Prostate gland (tissue), 2 donors: ENCODE measurements around the gene CARS1. TPM values are rescaled to one million over a fixed set of nuclear protein-coding genes. Genes with fewer than 3 reads are reported as not detected.

Experiments used
- DNase-seq: peaks from one replicate; pipeline ENCODE4 v3.0.0-alpha.2; 2019; ENCODE audit warnings: low spot score
- H3K27ac ChIP-seq, 2 donors: fragments of 200-600 bp; sonication (generic); 2 replicates each; pipeline ENCODE4 v1.5.1; 2017 to 2019
- H3K27me3 ChIP-seq: fragments of 200-600 bp; sonication (generic); replicated peaks from 2 replicates; pipeline ENCODE4 v1.5.1; 2019; ENCODE audit not compliant: insufficient read depth
- H3K36me3 ChIP-seq, 2 donors: fragments of 200-600 bp; sonication (generic); 1 replicate in 1 of 2; 2 replicates in 1 of 2; pipeline versions ENCODE4 v1.5.1 to v1.8.1; 2017 to 2019
- H3K4me1 ChIP-seq: fragments of 200-600 bp; sonication (generic); replicated peaks from 2 replicates; pipeline ENCODE4 v1.5.1; 2019
- H3K4me3 ChIP-seq, 2 donors: fragments of 200-600 bp; sonication (generic); 2 replicates each; pipeline ENCODE4 v1.5.1; 2017 to 2019
- H3K9me3 ChIP-seq: fragments of 200-600 bp; sonication (generic); 2 replicates; pipeline ENCODE4 v1.5.1; 2017
- CTCF ChIP-seq, 4 experiments: fragments of 200-600 bp in 2 of 4; fragments of 450-650 bp in 2 of 4; sonication (generic) in 2 of 4; IDR thresholded peaks; 1 replicate in 3 of 4; 2 replicates in 1 of 4; pipeline ENCODE4 v1.5.1; 2016 to 2019; ENCODE audit warnings: antibody characterized with exemption in 4 of 4, mild to moderate bottlenecking in 2 of 4, moderate library complexity in 2 of 4
- POLR2A ChIP-seq: fragments of 450-650 bp; IDR thresholded peaks from one replicate; pipeline ENCODE4 v1.6.1; 2016; ENCODE audit warnings: antibody characterized with exemption, mild to moderate bottlenecking
- POLR2AphosphoS5 ChIP-seq: sonication (generic); formaldehyde crosslinking; IDR thresholded peaks from one replicate; pipeline ENCODE4 v1.6.1; 2017; ENCODE audit warnings: antibody characterized with exemption
- WGBS: methylation state at CpG from one replicate; pipeline ENCODE4 v1.1.5; 2018; 5-methylcytosine and 5-hydroxymethylcytosine counted together
- intact Hi-C: fragments of 100-400 bp; cut with DNase I; formaldehyde crosslinking; loops from one replicate; pipeline ENCODE4 v1.14.2; 2022
- total RNA-seq, 2 donors: library from RNA; depleted of rRNA; stranded (reverse); fragments of >200 nt; gene quantifications; one replicate each; pipeline ENCODE4 v1.1.0, GENCODE V29; 2016

Gene CARS1
- total RNA-seq, 2 donors from 2014 or later, result 25.6 to 28.9 TPM

GRCh38 chr11:3037945-3038271 lies 19.3 kb downstream of the CARS1 start:
- no peak overlapping the region for H3K4me3 ChIP-seq
- DNase-seq, result no peak
- 89% methylated on average over 12 of the region's 12 CpGs for WGBS
- intact Hi-C loops, result loop anchor here (5.0 kb wide), 1 partner anchor 179 kb away; the partner anchor contains the start of gene MRGPRG
- TF ChIP-seq POLR2A (no peak), CTCF (IDR thresholded peaks at IDR 0.05) (no peak), POLR2AphosphoS5 (no peak)
- no peaks in the 10 kb centered on the region for H3K9me3 ChIP-seq
- H3K36me3 ChIP-seq, result peaks cover 0 to 9% of the 10 kb centered on the region in 2 donors
- H3K4me1 ChIP-seq, result no peaks in the 10 kb centered on the region
- H3K27ac ChIP-seq, result no peak overlapping the region
- no peaks in the 10 kb centered on the region for H3K27me3 ChIP-seq

DNA sequence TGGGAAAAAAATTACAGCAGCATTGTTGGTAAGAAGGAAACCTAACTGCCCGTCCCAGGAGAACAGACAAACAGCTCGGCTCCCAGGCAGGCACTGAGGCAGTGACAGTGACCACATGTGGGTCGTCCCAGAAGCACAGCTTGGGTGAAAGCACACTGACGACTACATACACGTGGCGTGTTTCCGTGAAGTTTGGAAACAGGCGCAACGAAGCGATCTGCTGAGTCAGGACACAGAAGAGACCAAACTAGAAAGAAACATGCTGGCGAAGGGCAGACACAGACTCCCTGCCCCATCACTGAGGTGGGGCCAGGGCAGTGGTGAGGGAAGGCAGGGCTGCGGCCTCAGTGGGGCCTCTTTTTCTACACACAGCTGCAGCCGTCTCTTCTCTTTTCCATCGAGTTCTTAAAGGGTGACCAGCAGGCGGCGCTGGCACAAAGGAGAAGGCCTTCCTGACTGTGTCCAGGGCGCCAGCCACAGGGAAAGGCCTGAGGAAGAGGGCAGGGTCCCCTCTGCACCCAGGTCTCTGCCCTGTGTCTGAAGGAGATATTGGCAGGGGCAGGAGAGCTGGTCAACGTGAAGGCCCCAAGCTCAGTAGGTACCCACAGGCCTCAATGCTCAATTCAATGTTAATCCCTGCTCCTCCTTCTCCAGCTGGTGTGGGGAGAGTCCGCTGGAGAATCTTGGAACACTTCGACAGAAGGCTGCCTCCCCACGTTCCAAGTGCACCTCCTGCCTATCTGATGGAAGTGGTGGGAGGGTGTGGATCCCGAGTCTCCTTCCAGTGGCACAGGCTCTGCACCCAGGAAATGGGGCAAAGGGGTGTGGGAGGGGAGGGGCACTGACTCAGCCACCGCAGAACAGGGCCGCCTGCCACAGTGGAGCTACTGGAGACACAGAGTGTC lies 19.9 kb downstream of the CARS1 start:
- WGBS, result 54% methylated on average over 24 of the region's 24 CpGs
- Histone ChIP-seq H3K9me3 (no peaks in the 10 kb centered on the region), H3K4me1 (no peaks in the 10 kb centered on the region), H3K27me3 (no peaks in the 10 kb centered on the region), H3K27ac (no peak overlapping the region), H3K4me3 (no peak overlapping the region), H3K36me3 (peaks cover 0 to 9% of the 10 kb centered on the region in 2 donors)
- intact Hi-C loops, result loop anchor here (5.0 kb wide), 1 partner anchor 180 kb away; the partner anchor contains the start of gene MRGPRG
- DNase-seq, result peak; percentile 60
- TF ChIP-seq POLR2AphosphoS5 (peak; percentile 6), CTCF (IDR thresholded peaks at IDR 0.05) (peak; percentile 25 to 82 (median 73)), POLR2A (no peak)

DNA sequence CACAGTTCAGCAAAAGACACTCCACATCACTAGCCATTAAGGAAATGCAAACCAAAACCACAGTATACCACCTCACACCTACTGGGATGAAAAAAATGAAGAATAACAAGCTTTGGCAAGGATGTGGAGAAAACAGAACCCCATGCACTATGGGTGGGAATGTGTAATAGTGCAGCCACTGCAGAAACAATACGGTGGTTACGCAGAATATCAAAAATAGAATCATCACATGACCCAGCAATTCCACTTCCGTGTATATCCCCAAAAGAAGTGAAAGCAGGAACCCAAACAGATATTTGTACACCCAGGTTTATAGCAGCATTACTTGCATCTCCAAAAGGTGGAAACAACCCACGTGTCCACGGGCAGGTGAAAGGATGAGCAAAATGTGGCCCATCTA lies 20.8 kb downstream of the CARS1 start:
- Histone ChIP-seq H3K27me3 (no peaks in the 10 kb centered on the region), H3K27ac (no peak overlapping the region), H3K36me3 (peaks cover 0 to 9% of the 10 kb centered on the region in 2 donors), H3K4me3 (no peak overlapping the region), H3K9me3 (no peaks in the 10 kb centered on the region), H3K4me1 (no peaks in the 10 kb centered on the region)
- no peak for DNase-seq
- 79% methylated on average over 5 of the region's 5 CpGs for WGBS
- intact Hi-C loops, result loop anchor here (5.0 kb wide), 1 partner anchor 181 kb away; the partner anchor contains the start of gene MRGPRG
- TF ChIP-seq CTCF (IDR thresholded peaks at IDR 0.05) (no peak), POLR2A (no peak), POLR2AphosphoS5 (no peak)

DNA sequence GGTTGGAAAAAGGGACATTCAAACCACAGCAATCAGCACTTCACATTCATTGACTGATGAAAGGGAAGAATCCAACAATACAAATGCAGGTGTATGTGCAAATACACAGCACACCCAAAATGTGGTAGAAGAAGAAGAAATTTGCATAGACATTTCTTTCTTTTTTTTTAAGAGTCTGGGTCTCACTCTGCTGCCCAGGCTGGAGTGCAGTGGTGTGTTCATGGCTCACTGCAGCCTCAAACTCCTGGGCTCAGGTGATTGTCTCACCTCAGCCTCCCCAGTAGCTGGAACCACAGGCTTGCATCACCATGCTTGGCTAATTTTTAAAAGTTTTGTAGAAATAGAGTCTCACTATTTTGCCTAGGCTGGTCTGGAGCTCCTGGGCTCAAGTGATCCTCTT lies 21.9 kb downstream of the CARS1 start:
- TF ChIP-seq POLR2A (no peak), POLR2AphosphoS5 (no peak), CTCF (IDR thresholded peaks at IDR 0.05) (no peak)
- peaks cover 0 to 9% of the 10 kb centered on the region in 2 donors for H3K36me3 ChIP-seq
- no peak overlapping the region for H3K27ac ChIP-seq
- no peaks in the 10 kb centered on the region for H3K27me3 ChIP-seq
- H3K9me3 ChIP-seq, result no peaks in the 10 kb centered on the region
- no peak for DNase-seq
- peaks cover 1% of the 10 kb centered on the region for H3K4me1 ChIP-seq
- intact Hi-C loops, result loop anchor here (5.0 kb wide), 1 partner anchor 182 kb away; the partner anchor contains the start of gene MRGPRG
- H3K4me3 ChIP-seq, result no peak overlapping the region
